ENCODE data around the gene ALDOB. TPM values are rescaled to one million over a fixed set of nuclear protein-coding genes. Genes with fewer than 3 reads are reported as not detected.

ALDOB gene
- total and polyA plus RNA-seq, 2 of the 13 experiments (the other 11 are each of a cell fraction or from before 2014, with no cell fraction given) = 0.29 to 0.97 TPM

- TF ChIP-seq ZNF556 (CRISPR knock-in tag; IDR thresholded peaks at IDR 0.05; ENCODE audit: borderline replicate concordance) (peak; percentile 44; the same call in 1 of the 2 replicates), ZNF230 (CRISPR knock-in tag; IDR thresholded peaks at IDR 0.05) (0 out of 2 replicates have a peak, but pooled peaks have one; percentile 55), AFF4 (CRISPR knock-in tag; IDR thresholded peaks at IDR 0.05) (no peak), PAWR (CRISPR knock-in tag; IDR thresholded peaks at IDR 0.05; ENCODE audit: borderline replicate concordance) (no peak), GATA4 (IDR thresholded peaks at IDR 0.05; ENCODE audit: borderline replicate concordance, low read depth) (no peak), ZNF720 (CRISPR knock-in tag; IDR thresholded peaks at IDR 0.05) (no peak), YY1 (IDR thresholded peaks at IDR 0.05; ENCODE audit: insufficient read depth, insufficient replicate concordance, low read depth, low read length) (peak; percentile 96), DMAP1 (CRISPR knock-in tag; IDR thresholded peaks at IDR 0.05) (peak; percentile 93), HDAC2 (CRISPR knock-in tag; IDR thresholded peaks at IDR 0.05) (peak; percentile 86), REXO4 (CRISPR knock-in tag; IDR thresholded peaks at IDR 0.05; ENCODE audit: borderline replicate concordance) (no peak), ZBTB7B (CRISPR knock-in tag; IDR thresholded peaks at IDR 0.05) (peak; percentile 64; the same call in 1 of the 2 replicates), PCBP2 (optimal IDR thresholded peaks at IDR 0.05; ENCODE audit: low read depth, low read length, poor library complexity, severe bottlenecking) (no peak), ARNT2 (CRISPR knock-in tag; IDR thresholded peaks at IDR 0.05; ENCODE audit: low read depth) (no peak), THAP11 (CRISPR knock-in tag; IDR thresholded peaks at IDR 0.05) (peak; percentile 98), DNMT1 (CRISPR knock-in tag; IDR thresholded peaks at IDR 0.05) (no peak), KLF11 (CRISPR knock-in tag; IDR thresholded peaks at IDR 0.05) (0 out of 2 replicates have a peak, but pooled peaks have one; percentile 24), MZF1 (CRISPR knock-in tag; IDR thresholded peaks at IDR 0.05; ENCODE audit: borderline replicate concordance) (no peak), PTBP1 (IDR thresholded peaks at IDR 0.05; ENCODE audit: low read depth, low read length, poor library complexity, severe bottlenecking) (no peak), ZFP37 (CRISPR knock-in tag; IDR thresholded peaks at IDR 0.05; ENCODE audit: borderline replicate concordance) (no peak; the same call in 1 of the 2 replicates), YEATS2 (CRISPR knock-in tag; IDR thresholded peaks at IDR 0.05; ENCODE audit: borderline replicate concordance) (peak; percentile 88), ZSCAN25 (CRISPR knock-in tag; IDR thresholded peaks at IDR 0.05) (no peak; the same call in 1 of the 2 replicates), SCMH1 (CRISPR knock-in tag; IDR thresholded peaks at IDR 0.05; ENCODE audit: borderline replicate concordance) (no peak)
- TF ChIP-seq, protein P1, sequence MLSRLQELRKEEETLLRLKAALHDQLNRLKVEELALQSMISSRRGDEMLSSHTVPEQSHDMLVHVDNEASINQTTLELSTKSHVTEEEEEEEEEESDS (CRISPR knock-in tag; IDR thresholded peaks at IDR 0.05; ENCODE audit: borderline replicate concordance) = no peak
- TF ChIP-seq, protein P2, sequence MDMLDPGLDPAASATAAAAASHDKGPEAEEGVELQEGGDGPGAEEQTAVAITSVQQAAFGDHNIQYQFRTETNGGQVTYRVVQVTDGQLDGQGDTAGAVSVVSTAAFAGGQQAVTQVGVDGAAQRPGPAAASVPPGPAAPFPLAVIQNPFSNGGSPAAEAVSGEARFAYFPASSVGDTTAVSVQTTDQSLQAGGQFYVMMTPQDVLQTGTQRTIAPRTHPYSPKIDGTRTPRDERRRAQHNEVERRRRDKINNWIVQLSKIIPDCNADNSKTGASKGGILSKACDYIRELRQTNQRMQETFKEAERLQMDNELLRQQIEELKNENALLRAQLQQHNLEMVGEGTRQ (IDR thresholded peaks at IDR 0.05; ENCODE audit: low read depth, low read length) = no peak
- TF ChIP-seq, protein P2 (CRISPR knock-in tag; IDR thresholded peaks at IDR 0.05; ENCODE audit: borderline replicate concordance) = peak; percentile 51; the same call in 1 of the 2 replicates
Measured at GRCh38 chr9:101398068-101398929, 37.3 kb downstream of the ALDOB start, which contains the start of the genes MRPL50 and ZNF189 (continued).
